ENCODE measurements around the gene CDC73. TPM values are rescaled to one million over a fixed set of nuclear protein-coding genes. Genes with fewer than 3 reads are reported as not detected.

Gene CDC73
- total and polyA plus RNA-seq, 2 donors (not counting 3 experiments of a cell fraction or from before 2014, with no cell fraction given): 9.9 to 55.8 TPM

DNA sequence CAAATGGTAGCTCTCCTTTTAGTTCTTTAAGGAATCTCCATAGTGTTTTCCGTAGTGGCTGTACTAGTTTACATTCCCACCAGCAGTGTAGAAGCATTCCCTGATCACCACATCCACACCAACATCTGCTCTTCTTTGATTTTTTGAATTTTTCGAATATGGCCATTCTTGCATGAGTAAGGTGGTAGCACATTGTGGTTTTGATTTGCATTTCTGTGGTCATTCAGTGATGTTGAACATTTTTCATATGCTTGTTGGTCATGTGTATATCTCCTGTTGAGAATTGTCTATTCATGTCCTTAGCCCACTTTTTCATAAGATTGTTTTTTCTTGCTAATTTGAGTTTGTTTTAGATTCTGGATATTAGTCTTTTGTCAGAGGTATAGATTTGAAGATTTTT lies 149.2 kb downstream of the CDC73 start:
- dilution Hi-C loops (cut with MboI; ENCODE audit: extremely low pct_ligation_motif_present, low sequenced_read_pairs): no loop called here
- ChIA-PET POLR2A (no interaction called here), CTCF (no interaction called here)
- Histone ChIP-seq H4K20me1 (replicated peaks; ENCODE audit: control insufficient read depth, extremely low read depth, insufficient read depth, low read length) (no peaks in the 10 kb centered on the region), H3K27me3 (ENCODE audit: control insufficient read depth in 2 of 2, insufficient read depth in 2 of 2, low read length in 2 of 2) (no peaks in the 10 kb centered on the region), H3K4me2 (ENCODE audit: insufficient read depth, low read length) (no peak overlapping the region), H3K79me2 (ENCODE audit: control insufficient read depth, insufficient read depth, low read length) (no peaks in the 10 kb centered on the region), H3K4me1 (ENCODE audit: control insufficient read depth, extremely low read depth, insufficient read depth, low read length) (no peaks in the 10 kb centered on the region), H3K36me3 (ENCODE audit: control insufficient read depth in 2 of 2, extremely low read depth in 1 of 2, insufficient read depth in 2 of 2, low read length in 2 of 2) (no peaks in the 10 kb centered on the region), H3K9me3 (replicated peaks; ENCODE audit: control insufficient read depth, insufficient read depth, low read length) (no peaks in the 10 kb centered on the region), H2AFZ (ENCODE audit: low read depth, low read length) (no peak overlapping the region), H3K9me1 (replicated peaks; ENCODE audit: control insufficient read depth, extremely low read depth, insufficient read depth, low read length) (no peaks in the 10 kb centered on the region), H3K9ac (replicated peaks; ENCODE audit: extremely low read depth, insufficient read depth, low read length) (no peak overlapping the region), H3K27ac (ENCODE audit: insufficient read depth, low read depth, low read length) (no peak overlapping the region), H3K4me3 (replicated peaks in 1 of 3; ENCODE audit: insufficient read depth in 1 of 3, low read depth in 1 of 3, low read length in 3 of 3) (no peak overlapping the region)
- BruUV-seq (replicated peaks): no TSS peak
- FAIRE-seq: no peak
- intact Hi-C loops (cut with micrococcal nuclease): no loop called here
- no peak for DNase-seq (ENCODE audit: low read depth, low spot score)
- TF ChIP-seq, protein P1, sequence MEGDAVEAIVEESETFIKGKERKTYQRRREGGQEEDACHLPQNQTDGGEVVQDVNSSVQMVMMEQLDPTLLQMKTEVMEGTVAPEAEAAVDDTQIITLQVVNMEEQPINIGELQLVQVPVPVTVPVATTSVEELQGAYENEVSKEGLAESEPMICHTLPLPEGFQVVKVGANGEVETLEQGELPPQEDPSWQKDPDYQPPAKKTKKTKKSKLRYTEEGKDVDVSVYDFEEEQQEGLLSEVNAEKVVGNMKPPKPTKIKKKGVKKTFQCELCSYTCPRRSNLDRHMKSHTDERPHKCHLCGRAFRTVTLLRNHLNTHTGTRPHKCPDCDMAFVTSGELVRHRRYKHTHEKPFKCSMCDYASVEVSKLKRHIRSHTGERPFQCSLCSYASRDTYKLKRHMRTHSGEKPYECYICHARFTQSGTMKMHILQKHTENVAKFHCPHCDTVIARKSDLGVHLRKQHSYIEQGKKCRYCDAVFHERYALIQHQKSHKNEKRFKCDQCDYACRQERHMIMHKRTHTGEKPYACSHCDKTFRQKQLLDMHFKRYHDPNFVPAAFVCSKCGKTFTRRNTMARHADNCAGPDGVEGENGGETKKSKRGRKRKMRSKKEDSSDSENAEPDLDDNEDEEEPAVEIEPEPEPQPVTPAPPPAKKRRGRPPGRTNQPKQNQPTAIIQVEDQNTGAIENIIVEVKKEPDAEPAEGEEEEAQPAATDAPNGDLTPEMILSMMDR (IDR thresholded peaks at IDR 0.05; ENCODE audit: extremely low read depth in 1 of 2, insufficient read depth in 1 of 2, low read depth in 1 of 2, low read length in 2 of 2): no peak
- TF ChIP-seq MYC (IDR thresholded peaks at IDR 0.05; ENCODE audit: low read depth, low read length) (no peak), POLR2AphosphoS5 (IDR thresholded peaks at IDR 0.05; ENCODE audit: insufficient read depth, low read depth, low read length) (no peak), POLR2A (IDR thresholded peaks at IDR 0.05; ENCODE audit: low read depth, low read length) (no peak), JUN (IDR thresholded peaks at IDR 0.05; ENCODE audit: borderline replicate concordance, insufficient read depth, insufficient read length, low read depth) (no peak), GATA2 (IDR thresholded peaks at IDR 0.05; ENCODE audit: insufficient read depth, insufficient read length, low read depth, low read length) (no peak), FOS (IDR thresholded peaks at IDR 0.05; ENCODE audit: borderline replicate concordance, insufficient read depth, low read length) (no peak), EZH2 (IDR thresholded peaks at IDR 0.05; ENCODE audit: borderline replicate concordance, low read depth, low read length, severe bottlenecking) (no peak)
- TF ChIP-seq, protein P2, sequence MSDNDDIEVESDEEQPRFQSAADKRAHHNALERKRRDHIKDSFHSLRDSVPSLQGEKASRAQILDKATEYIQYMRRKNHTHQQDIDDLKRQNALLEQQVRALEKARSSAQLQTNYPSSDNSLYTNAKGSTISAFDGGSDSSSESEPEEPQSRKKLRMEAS (IDR thresholded peaks at IDR 0.05; ENCODE audit: insufficient read depth, insufficient read length): no peak
